Fibroblast of the aortic adventitia (primary cell): ENCODE data around the gene GLI3. TPM values are rescaled to one million over a fixed set of nuclear protein-coding genes. Genes with fewer than 3 reads are reported as not detected.

Source experiments
- DNase-seq: peaks from one replicate; pipeline ENCODE4 v3.0.0-alpha.2; 2010; ENCODE audit warnings: low read depth
- H3K4me3 ChIP-seq: 2 replicates; pipeline ENCODE4 v1.5.1; 2011; ENCODE audit warnings: low read depth, mild to moderate bottlenecking, control low read depth, low read length, moderate library complexity
- total RNA-seq: library from RNA; depleted of rRNA; stranded (reverse); fragments of >200 nt; gene quantifications from 2 replicates; pipeline ENCODE4 v1.2.3, GENCODE V29; 2012; ENCODE audit warnings: low replicate concordance
- TF ChIP-seq, protein P1 (sequence below): IDR thresholded peaks from 2 replicates; pipeline ENCODE4 v1.5.1; 2011; ENCODE audit warnings: mild to moderate bottlenecking, low read length, control low read depth, inconsistent platforms; ENCODE audit not compliant: insufficient read depth

The GLI3 gene
- total RNA-seq, 1 donor: 7.0 TPM

DNA sequence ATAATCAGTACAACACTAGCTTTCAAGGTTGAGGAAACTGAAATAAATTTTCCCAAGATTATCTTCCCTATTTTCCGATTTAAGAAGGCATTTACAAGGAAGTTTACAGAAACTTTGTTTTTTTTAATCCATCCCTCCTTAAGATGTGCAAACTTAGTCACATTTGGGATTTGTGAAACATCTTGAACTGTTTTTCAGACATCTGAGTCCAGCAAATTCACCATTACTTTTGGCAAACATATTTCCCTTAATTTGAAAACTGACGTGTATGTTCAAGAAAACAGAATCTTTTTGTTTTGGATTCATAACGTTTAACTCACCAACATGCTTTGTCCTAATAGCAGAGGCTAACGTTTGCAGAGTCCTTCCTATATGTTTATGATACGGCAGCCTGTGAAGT is 19.5 kb downstream of the GLI3 start:
- TF ChIP-seq, protein P1, sequence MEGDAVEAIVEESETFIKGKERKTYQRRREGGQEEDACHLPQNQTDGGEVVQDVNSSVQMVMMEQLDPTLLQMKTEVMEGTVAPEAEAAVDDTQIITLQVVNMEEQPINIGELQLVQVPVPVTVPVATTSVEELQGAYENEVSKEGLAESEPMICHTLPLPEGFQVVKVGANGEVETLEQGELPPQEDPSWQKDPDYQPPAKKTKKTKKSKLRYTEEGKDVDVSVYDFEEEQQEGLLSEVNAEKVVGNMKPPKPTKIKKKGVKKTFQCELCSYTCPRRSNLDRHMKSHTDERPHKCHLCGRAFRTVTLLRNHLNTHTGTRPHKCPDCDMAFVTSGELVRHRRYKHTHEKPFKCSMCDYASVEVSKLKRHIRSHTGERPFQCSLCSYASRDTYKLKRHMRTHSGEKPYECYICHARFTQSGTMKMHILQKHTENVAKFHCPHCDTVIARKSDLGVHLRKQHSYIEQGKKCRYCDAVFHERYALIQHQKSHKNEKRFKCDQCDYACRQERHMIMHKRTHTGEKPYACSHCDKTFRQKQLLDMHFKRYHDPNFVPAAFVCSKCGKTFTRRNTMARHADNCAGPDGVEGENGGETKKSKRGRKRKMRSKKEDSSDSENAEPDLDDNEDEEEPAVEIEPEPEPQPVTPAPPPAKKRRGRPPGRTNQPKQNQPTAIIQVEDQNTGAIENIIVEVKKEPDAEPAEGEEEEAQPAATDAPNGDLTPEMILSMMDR: no peak
- no peak for DNase-seq
- H3K4me3 ChIP-seq: no peak overlapping the region

DNA sequence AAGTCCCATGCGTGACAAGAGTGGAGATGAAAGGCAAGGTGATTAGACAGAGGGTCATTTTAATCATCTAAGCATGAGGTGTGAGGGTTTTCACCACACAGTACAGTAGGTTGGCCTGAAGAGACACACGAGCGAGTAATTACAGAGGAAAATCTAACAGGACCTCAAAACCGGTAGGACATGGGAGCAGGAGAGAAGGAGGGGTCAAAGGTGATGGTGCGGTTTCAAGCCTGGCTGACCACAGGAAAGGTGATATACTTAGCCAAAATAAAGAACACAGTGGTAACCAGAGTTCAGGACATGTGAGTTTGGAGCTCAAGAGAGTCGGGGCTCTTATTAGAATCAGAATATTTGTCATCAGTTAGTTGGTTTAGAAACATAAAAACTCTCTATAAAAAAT is 20.0 kb downstream of the GLI3 start:
- DNase-seq: no peak
- H3K4me3 ChIP-seq: no peak overlapping the region
- TF ChIP-seq, protein P1: no peak

DNA sequence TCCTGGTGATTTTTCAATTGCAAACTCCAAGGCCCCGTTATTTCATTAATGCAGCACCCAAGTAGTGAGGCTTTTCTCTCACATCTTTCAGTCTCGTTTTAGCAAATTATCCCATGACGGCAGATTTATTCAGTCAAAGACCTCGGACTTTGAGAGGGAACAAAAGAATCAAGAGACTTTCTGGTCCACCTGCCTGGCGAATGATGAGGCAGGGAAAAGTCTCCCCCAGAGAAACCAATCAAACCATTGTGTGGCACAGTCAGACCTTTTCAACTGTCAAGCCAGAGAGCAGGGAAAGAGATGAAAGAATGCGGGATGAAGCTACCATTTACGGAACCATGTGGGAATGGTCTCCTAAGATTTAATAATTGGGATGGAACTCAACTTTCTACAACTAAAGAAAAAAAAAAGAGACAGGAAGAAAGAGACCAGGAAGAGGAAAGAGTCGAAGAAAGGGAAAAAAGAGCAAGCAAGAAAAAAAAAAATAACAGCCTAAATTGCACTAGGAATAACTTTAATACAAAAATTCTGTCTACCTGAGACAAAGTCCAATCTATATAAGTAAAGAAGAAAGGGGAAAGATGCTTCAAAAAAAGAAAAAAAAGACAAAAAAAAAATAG is 22.8 kb downstream of the GLI3 start:
- no peak for DNase-seq
- TF ChIP-seq, protein P1: no peak
- no peak overlapping the region for H3K4me3 ChIP-seq

DNA sequence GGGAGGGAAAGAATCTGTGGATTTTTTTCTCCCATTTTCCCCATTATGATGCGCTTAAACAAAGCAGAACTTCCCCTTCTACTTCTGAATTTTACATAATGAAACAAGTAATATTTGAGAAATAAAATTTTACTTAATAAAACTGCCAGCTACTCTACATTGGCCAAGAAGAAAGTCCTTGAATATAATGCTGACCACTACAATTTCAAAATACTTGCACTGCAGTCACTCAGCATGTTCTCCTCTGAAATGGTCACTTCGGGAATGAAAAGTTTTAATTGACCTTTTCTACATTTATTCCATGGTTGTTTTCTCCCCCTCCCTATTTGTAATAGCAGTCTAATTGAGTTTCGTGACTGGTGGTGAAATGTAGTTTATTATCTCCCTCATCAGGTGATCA is 23.9 kb downstream of the GLI3 start:
- no peak overlapping the region for H3K4me3 ChIP-seq
- no peak for DNase-seq
- TF ChIP-seq, protein P1: no peak

GRCh38 chr7:42212541-42213090 is 24.4 kb downstream of the GLI3 start:
- TF ChIP-seq, protein P1: no peak
- no peak for DNase-seq
- H3K4me3 ChIP-seq: no peak overlapping the region

- TF ChIP-seq, protein P1: no peak
- no peak overlapping the region for H3K4me3 ChIP-seq
- no peak for DNase-seq
Observed at GRCh38 chr7:42211938-42212337, 25.1 kb downstream of the GLI3 start.

GRCh38 chr7:42210779-42211178 is 26.2 kb downstream of the GLI3 start:
- no peak for DNase-seq
- no peak overlapping the region for H3K4me3 ChIP-seq
- TF ChIP-seq, protein P1: no peak
